ENCODE measurements around the gene OCA2. TPM values are rescaled to one million over a fixed set of nuclear protein-coding genes. Genes with fewer than 3 reads are reported as not detected.

The OCA2 gene
- total and polyA plus RNA-seq, 2 of the 8 experiments (the other 6 are each of a cell fraction or from before 2014, with no cell fraction given): 0.20 TPM

DNA sequence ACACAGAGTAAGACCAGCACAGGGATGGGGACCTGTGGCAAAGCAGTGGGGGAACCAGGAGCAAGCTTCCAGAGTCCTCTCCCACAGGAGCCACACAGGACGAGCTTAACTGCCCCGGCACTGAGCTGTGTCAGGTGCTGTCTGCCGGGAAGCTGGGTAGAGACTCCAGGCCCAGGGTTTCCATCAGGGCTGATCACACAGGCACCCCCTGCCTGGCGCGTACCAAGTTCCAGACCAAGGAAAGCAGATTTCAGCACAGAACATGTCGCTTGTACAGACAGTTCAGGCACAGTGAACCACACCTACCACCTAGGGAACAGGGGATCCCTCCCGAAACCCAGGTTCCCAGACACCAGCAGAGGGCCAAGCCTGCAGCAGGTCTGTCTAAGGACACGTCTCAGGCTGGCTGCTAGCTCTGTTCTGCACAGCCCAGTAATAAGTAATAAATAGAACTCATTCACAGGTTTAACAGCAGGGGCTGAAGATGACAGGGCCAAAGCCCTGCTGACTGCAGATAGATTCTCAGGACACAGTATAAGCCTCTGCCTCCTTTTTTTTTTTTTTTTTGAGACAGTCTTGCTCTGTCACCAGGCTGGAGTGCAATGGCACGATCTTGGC is 30.2 kb upstream of the OCA2 start:
- Histone ChIP-seq H3K79me2 (ENCODE audit: control insufficient read depth in 1 of 2, insufficient read depth in 2 of 2, low read length in 2 of 2) (no peaks in the 10 kb centered on the region; a peak in 1 of 4 replicates), H3K36me3 (ENCODE audit: control insufficient read depth in 2 of 4, insufficient read depth in 4 of 4, low read length in 3 of 4) (peaks cover 6 to 31% (median 16%) of the 10 kb centered on the region in 4 experiments; a peak in 7 of 8 replicates), H3K4me2 (ENCODE audit: insufficient read depth in 1 of 2, low read depth in 2 of 2, low read length in 2 of 2) (no peak overlapping the region), H3K9ac (replicated peaks in 1 of 4; ENCODE audit: extremely low read depth in 1 of 4, low read depth in 3 of 4, low read length in 3 of 4) (no peak overlapping the region), H3K18ac (ENCODE audit: extremely low read depth, low read length) (no peak overlapping the region), H4K8ac (ENCODE audit: extremely low read depth, insufficient read depth, low read length) (no peak overlapping the region), H2AFZ (ENCODE audit: low read length) (no peak overlapping the region), H3K79me1 (ENCODE audit: low read depth, low read length) (peaks cover 2% of the 10 kb centered on the region; the same call in 1 of the 2 replicates), H3K4me1 (replicated peaks in 1 of 4; ENCODE audit: control insufficient read depth in 3 of 4, insufficient read depth in 4 of 4, low read length in 3 of 4) (peaks cover 0 to 8% (median 4%) of the 10 kb centered on the region in 4 experiments; a peak in 5 of 7 replicates), H2AK5ac (ENCODE audit: low read depth, low read length) (no peak overlapping the region), H3K4ac (replicated peaks; ENCODE audit: insufficient read length, low read depth, low read length) (no peak overlapping the region), H4K5ac (ENCODE audit: insufficient read length, low read depth, low read length) (no peak overlapping the region), H4K91ac (replicated peaks; ENCODE audit: insufficient read length, low read length) (no peak overlapping the region), H2BK5ac (ENCODE audit: low read depth, low read length) (no peak overlapping the region; the same call in 1 of the 2 replicates), H2BK15ac (ENCODE audit: low read length) (no peak overlapping the region), H3K27me3 (replicated peaks in 1 of 4; ENCODE audit: control insufficient read depth in 3 of 4, extremely low read depth in 1 of 4, insufficient read depth in 3 of 4, low read length in 3 of 4) (no peaks in the 10 kb centered on the region), H3K14ac (ENCODE audit: insufficient read length) (no peak overlapping the region), H2BK20ac (ENCODE audit: low read length) (no peak overlapping the region), H3K56ac (replicated peaks; ENCODE audit: insufficient read length, low read depth, low read length) (no peak overlapping the region), H3K4me3 (ENCODE audit: extremely low read depth in 1 of 4, insufficient read depth in 2 of 4, low read depth in 3 of 4, low read length in 4 of 4) (no peak overlapping the region), H3K9me3 (ENCODE audit: insufficient read depth in 2 of 2, low read depth in 1 of 2, low read length in 1 of 2) (no peaks in the 10 kb centered on the region), H3K23ac (ENCODE audit: insufficient read length) (no peak overlapping the region), H2BK12ac (ENCODE audit: low read depth, low read length) (no peak overlapping the region), H4K20me1 (replicated peaks in 1 of 2; ENCODE audit: control insufficient read depth in 1 of 2, insufficient read depth in 2 of 2, low read length in 2 of 2) (peaks cover 6 to 7% of the 10 kb centered on the region in 2 experiments), H2BK120ac (replicated peaks; ENCODE audit: low read depth, low read length) (no peak overlapping the region), H3K27ac (ENCODE audit: low read depth, low read length) (no peak overlapping the region), H3K23me2 (ENCODE audit: low read depth, low read length) (0 out of 2 replicates have a peak, but pooled peaks cover 1% of the 10 kb centered on the region)
- ChIA-PET POLR2A (ENCODE audit: partially characterized antibody) (no interaction called here), CTCF (ENCODE audit: partially characterized antibody) (interaction anchor here (0.6 kb wide), 1 partner anchor 95 kb away, joined by 5 read pairs; no protein-coding TSS in a partner anchor)
- FAIRE-seq: no peak
- DNase-seq (ENCODE audit: low read depth in 1 of 2, low spot score in 2 of 2): no peak
- no peak for TF ChIP-seq RNF2 (IDR thresholded peaks at IDR 0.05; ENCODE audit: borderline replicate concordance, low read depth, low read length, missing control alignments, poor library complexity, severe bottlenecking)
- WGBS, 2 experiments (ENCODE audit: extremely low coverage in 1 of 2, insufficient coverage in 1 of 2, insufficient read length in 1 of 2, insufficient replicate concordance in 2 of 2, low coverage in 1 of 2, low lambda C conversion rate in 2 of 2, missing lambda C conversion rate in 1 of 2): 92% methylated on average over 8 of the region's 9 CpGs; no CpG with 5 or more reads in 1 of the 2 experiments

Measured in H1 (cell line).